DND-41 (cell line): Measurements from ENCODE around the gene OR10T2.
"Not testable (repeated sequence)": the region's sequence is repeated elsewhere in the genome, so short reads cannot be mapped to it uniquely, and the experiment has no call there.

Experiments used
- ATAC-seq: fragments of 200-7000 bp; cut with Tn5 transposase; 3 replicates; pipeline ENCODE4 v1.9.1; 2021; ENCODE audit warnings: low read depth; ENCODE audit not compliant: insufficient read depth
- DNase-seq: peaks from one replicate; pipeline ENCODE4 v3.0.0-alpha.2; 2020
- H2AFZ ChIP-seq: 2 replicates; pipeline ENCODE4 v1.6.0; 2012; ENCODE audit warnings: low read depth, low read length
- H3K27ac ChIP-seq: 2 replicates; pipeline ENCODE4 v1.5.1; 2012; ENCODE audit warnings: low read length, inconsistent platforms
- H3K27me3 ChIP-seq: fragments of 200-600 bp; sonication (generic); 2 replicates; pipeline ENCODE4 v1.6.0; 2012; ENCODE audit warnings: low read length, mild to moderate bottlenecking, inconsistent platforms; ENCODE audit not compliant: insufficient read depth, poor library complexity
- H3K36me3 ChIP-seq: 2 replicates; pipeline ENCODE4 v1.5.1; 2012; ENCODE audit warnings: low read length, inconsistent platforms; ENCODE audit not compliant: insufficient read depth
- H3K4me1 ChIP-seq: 2 replicates; pipeline ENCODE4 v1.5.1; 2012; ENCODE audit warnings: mild to moderate bottlenecking, low read length; ENCODE audit not compliant: insufficient read depth
- H3K4me2 ChIP-seq: 2 replicates; pipeline ENCODE4 v1.6.0; 2012; ENCODE audit warnings: mild to moderate bottlenecking, moderate library complexity, low read length, inconsistent platforms; ENCODE audit not compliant: insufficient read depth
- H3K4me3 ChIP-seq, 2 experiments: fragments of 200-600 bp in 1 of 2; shearing (Covaris generic) in 1 of 2; 2 replicates each; pipeline ENCODE4 v1.5.1; 2012 to 2016; ENCODE audit warnings: inconsistent platforms in 2 of 2, low read length in 2 of 2, mild to moderate bottlenecking in 2 of 2, low read depth in 1 of 2, moderate library complexity in 1 of 2
- H3K79me2 ChIP-seq: 2 replicates; pipeline ENCODE4 v1.6.0; 2012; ENCODE audit warnings: low read length, inconsistent platforms; ENCODE audit not compliant: insufficient read depth
- H3K9ac ChIP-seq: 2 replicates; pipeline ENCODE4 v1.6.0; 2012; ENCODE audit warnings: low read depth, mild to moderate bottlenecking, inconsistent platforms, low read length, moderate library complexity
- H3K9me3 ChIP-seq: 2 replicates; pipeline ENCODE4 v1.5.1; 2012; ENCODE audit warnings: low read length, moderate library complexity, mild to moderate bottlenecking, inconsistent platforms; ENCODE audit not compliant: insufficient read depth, severe bottlenecking
- H4K20me1 ChIP-seq: 2 replicates; pipeline ENCODE4 v1.6.0; 2012; ENCODE audit warnings: low read length; ENCODE audit not compliant: insufficient read depth
- EZH2 ChIP-seq: IDR thresholded peaks from 3 replicates; pipeline ENCODE4 v1.6.1; 2012; ENCODE audit warnings: borderline replicate concordance, low read depth, mild to moderate bottlenecking, moderate library complexity, low read length, inconsistent platforms; ENCODE audit not compliant: severe bottlenecking
- TF ChIP-seq, protein P1 (sequence below): IDR thresholded peaks from 2 replicates; pipeline ENCODE4 v1.5.1; 2012; ENCODE audit warnings: borderline replicate concordance, low read length, moderate library complexity, mild to moderate bottlenecking; ENCODE audit not compliant: poor library complexity, severe bottlenecking; ENCODE audit errors: extremely low read depth

Gene OR10T2, protein sequence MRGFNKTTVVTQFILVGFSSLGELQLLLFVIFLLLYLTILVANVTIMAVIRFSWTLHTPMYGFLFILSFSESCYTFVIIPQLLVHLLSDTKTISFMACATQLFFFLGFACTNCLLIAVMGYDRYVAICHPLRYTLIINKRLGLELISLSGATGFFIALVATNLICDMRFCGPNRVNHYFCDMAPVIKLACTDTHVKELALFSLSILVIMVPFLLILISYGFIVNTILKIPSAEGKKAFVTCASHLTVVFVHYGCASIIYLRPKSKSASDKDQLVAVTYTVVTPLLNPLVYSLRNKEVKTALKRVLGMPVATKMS

DNA sequence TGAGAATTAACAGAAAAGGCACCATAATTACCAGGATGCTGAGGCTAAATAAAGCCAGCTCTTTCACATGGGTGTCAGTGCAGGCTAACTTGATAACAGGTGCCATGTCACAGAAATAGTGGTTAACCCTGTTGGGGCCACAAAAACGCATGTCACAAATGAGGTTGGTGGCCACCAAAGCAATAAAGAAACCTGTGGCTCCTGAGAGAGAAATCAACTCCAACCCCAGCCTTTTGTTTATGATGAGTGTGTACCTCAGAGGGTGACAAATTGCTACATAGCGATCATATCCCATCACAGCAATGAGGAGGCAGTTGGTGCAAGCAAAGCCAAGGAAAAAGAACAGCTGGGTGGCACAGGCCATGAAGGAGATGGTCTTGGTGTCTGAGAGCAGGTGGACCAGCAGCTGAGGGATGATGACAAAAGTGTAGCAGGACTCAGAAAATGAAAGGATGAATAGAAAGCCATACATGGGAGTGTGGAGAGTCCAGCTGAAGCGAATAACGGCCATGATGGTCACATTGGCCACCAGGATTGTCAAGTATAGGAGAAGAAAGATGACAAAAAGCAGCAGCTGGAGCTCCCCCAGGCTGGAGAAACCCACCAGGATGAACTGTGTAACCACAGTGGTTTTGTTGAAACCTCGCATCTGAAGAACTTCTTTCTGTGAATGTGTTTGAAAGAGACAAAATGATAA, at the start of gene OR10T2:
TSS of gene OR10T2 (minus strand) at position 649 of the 697 bp plus-strand sequence. CDS start at position 649, 0 bp downstream.
- peak; percentile 91 for DNase-seq
- H3K27me3 ChIP-seq = no peaks in the 10 kb centered on the region
- H3K36me3 ChIP-seq = no peaks in the 10 kb centered on the region
- H3K4me1 ChIP-seq = peaks cover 96% of the 10 kb centered on the region
- H3K4me2 ChIP-seq = peak within 1 kb of the TSS; percentile 59
- peak within 1 kb of the TSS; percentile 58 for H3K9ac ChIP-seq
- H3K27ac ChIP-seq = peak within 1 kb of the TSS; percentile 100
- ATAC-seq = peak; percentile 68
- no peak within 1 kb of the TSS for H2AFZ ChIP-seq
- H4K20me1 ChIP-seq = no peaks in the 10 kb centered on the region
- peak within 1 kb of the TSS in 1 of 2 experiments; percentile 42; a peak in 2 of 4 replicates for H3K4me3 ChIP-seq
- H3K9me3 ChIP-seq = no peaks in the 10 kb centered on the region
- peaks cover 15% of the 10 kb centered on the region for H3K79me2 ChIP-seq
- no peak for TF ChIP-seq EZH2
- TF ChIP-seq, protein P1, sequence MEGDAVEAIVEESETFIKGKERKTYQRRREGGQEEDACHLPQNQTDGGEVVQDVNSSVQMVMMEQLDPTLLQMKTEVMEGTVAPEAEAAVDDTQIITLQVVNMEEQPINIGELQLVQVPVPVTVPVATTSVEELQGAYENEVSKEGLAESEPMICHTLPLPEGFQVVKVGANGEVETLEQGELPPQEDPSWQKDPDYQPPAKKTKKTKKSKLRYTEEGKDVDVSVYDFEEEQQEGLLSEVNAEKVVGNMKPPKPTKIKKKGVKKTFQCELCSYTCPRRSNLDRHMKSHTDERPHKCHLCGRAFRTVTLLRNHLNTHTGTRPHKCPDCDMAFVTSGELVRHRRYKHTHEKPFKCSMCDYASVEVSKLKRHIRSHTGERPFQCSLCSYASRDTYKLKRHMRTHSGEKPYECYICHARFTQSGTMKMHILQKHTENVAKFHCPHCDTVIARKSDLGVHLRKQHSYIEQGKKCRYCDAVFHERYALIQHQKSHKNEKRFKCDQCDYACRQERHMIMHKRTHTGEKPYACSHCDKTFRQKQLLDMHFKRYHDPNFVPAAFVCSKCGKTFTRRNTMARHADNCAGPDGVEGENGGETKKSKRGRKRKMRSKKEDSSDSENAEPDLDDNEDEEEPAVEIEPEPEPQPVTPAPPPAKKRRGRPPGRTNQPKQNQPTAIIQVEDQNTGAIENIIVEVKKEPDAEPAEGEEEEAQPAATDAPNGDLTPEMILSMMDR = peak; percentile 36

DNA sequence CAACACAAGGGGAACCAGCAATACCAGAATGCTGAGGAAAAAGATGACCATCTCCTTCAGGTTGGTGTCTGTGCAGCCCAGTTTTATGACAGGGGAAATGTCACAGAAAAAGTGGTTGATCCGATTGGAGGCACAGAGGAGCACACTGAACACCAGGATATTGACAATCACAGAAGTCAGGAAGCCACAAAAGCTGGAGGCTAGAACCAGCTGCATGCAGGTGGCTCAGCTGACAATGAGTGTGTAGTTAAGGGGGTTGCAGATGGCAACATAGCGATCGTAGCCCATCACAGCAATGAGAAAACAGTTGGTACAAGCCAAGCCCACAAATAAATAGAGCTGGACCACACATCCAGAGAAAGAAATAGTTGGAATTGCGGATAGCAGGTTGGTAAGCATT, 46.1 kb upstream of the OR10T2 start:
- H3K9ac ChIP-seq = 0 out of 2 replicates have a peak overlapping the region, but pooled peaks have one; percentile 6
- peak overlapping the region; percentile 63 for H3K27ac ChIP-seq
- no peaks in the 10 kb centered on the region for H3K27me3 ChIP-seq
- H3K36me3 ChIP-seq = no peaks in the 10 kb centered on the region
- ATAC-seq = peak; percentile 96
- no peaks in the 10 kb centered on the region for H3K9me3 ChIP-seq
- peak overlapping the region in 1 of 2 experiments; percentile 26; a peak in 2 of 4 replicates for H3K4me3 ChIP-seq
- DNase-seq = peak; percentile 68
- H2AFZ ChIP-seq = no peak overlapping the region
- H3K4me2 ChIP-seq = peak overlapping the region; percentile 42
- no peaks in the 10 kb centered on the region for H4K20me1 ChIP-seq
- no peak for TF ChIP-seq EZH2
- TF ChIP-seq, protein P1 = no peak
- H3K4me1 ChIP-seq = peaks cover 24% of the 10 kb centered on the region
- no peaks in the 10 kb centered on the region for H3K79me2 ChIP-seq

DNA sequence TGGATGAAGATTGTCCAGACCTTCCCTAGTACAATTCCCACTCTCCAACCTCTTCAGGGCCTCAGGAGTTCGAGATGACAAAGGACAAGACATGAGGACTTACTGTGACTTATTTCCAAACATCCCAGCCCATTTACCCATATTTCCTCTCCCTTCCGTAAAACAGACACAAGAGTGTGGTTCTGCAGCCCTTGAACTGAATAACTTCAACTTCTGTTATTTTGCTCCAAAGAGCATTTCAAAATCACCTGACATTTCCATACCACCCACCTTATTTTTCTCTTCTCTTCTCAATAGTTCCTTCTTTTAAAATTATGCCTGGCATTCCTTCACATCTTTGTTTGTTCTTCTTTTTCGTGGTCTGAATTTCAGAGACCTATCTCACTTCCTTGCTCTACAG, 35.5 kb upstream of the OR10T2 start:
- no peak overlapping the region for H3K4me3 ChIP-seq

DNA sequence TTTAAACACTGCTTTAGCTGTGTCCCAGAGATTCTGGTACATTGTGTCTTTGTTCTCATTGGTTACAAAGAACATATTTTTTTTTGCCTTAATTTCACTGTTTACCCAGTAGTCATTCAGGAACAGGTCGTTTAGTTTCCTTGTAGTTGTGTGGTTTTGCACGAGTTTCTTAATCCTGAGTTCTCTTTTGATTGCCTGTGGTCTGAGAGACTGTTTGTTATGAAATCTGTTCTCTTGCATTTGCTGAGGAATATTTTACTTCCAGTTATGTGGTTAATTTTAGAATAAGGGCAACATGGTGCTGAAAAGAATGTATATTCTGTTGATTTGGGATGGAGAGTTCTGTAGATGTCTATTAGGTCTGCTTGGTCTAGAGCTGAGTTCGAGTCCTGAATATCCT, 30.9 kb upstream of the OR10T2 start:
- H3K27me3 ChIP-seq, H3K36me3 ChIP-seq, H4K20me1 ChIP-seq, H3K4me3 ChIP-seq, DNase-seq, H3K9ac ChIP-seq, H3K79me2 ChIP-seq: not testable (repeated sequence)
- Histone ChIP-seq H3K9me3 (peaks cover 18% of the 10 kb centered on the region), H2AFZ (0 out of 2 replicates have a peak overlapping the region, but pooled peaks have one; percentile 19), H3K4me2 (0 out of 2 replicates have a peak overlapping the region, but pooled peaks have one; percentile 0), H3K4me1 (peaks cover 35% of the 10 kb centered on the region), H3K27ac (peak overlapping the region; percentile 36)
- ATAC-seq = peak; percentile 72

More for the DNA sequence above, 35.5 kb upstream of the OR10T2 start:
- Histone ChIP-seq H3K9ac (no peak overlapping the region), H3K4me2 (no peak overlapping the region), H3K79me2 (no peaks in the 10 kb centered on the region), H4K20me1 (no peaks in the 10 kb centered on the region), H3K27ac (no peak overlapping the region), H3K27me3 (no peaks in the 10 kb centered on the region), H2AFZ (peak overlapping the region; percentile 28; the same call in 1 of the 2 replicates), H3K4me1 (peaks cover 22% of the 10 kb centered on the region), H3K9me3 (peaks cover 18% of the 10 kb centered on the region), H3K36me3 (no peaks in the 10 kb centered on the region)
- TF ChIP-seq, protein P1 = no peak
- no peak for TF ChIP-seq EZH2
- ATAC-seq (no peak), DNase-seq (no peak)
